Measurements from ENCODE around the gene ADNP. TPM values are rescaled to one million over a fixed set of nuclear protein-coding genes. Genes with fewer than 3 reads are reported as not detected.

The ADNP gene
- total RNA-seq, 4 donors from 2014 or later, result 51.8 to 64.3 (median 58.2) TPM

DNA sequence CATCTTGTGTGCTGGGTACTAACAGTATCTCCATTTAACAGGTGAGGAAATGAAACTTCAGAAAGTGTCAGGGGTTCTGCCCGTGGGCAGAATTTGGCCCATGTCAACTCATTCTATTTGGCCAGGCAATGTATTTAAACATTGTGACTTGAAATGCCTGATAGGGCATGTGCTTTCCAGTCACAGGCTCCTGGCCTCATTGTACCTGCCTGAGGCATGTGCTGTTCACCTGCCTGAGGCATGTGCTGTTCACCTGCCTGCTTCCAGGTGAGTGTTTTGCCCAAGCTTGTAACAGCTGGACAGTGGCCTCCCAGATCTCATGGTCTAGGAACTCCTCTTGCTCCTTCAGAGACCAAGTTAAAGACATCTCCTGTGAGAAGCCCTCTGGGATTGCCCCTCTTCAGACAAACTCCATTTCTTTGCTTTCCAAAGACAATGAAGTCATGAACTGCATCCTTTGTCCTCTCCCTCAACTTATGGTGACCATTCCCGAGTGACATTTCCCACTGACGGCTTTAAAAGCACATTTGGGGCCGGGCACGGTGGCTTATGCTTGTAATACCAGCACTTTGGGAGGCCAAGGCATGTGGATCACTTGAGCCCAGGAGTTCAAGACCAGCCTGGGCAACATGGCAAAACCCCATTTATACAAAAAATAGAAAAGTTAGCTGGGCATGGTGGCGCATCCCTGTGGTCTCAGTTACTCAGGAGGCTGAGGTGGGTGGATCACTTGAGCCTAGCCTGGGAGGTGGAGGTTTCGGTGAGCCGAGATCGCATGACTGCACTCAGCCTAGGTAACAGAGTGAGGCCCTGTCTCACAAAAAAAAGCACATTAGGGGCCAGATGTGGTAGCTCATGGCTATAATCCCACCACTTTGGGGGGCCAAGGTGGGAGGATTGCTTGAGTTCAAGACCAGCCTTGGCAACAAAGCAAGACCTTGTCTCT is 87.6 kb downstream of the ADNP start:
- TF ChIP-seq, protein P1, sequence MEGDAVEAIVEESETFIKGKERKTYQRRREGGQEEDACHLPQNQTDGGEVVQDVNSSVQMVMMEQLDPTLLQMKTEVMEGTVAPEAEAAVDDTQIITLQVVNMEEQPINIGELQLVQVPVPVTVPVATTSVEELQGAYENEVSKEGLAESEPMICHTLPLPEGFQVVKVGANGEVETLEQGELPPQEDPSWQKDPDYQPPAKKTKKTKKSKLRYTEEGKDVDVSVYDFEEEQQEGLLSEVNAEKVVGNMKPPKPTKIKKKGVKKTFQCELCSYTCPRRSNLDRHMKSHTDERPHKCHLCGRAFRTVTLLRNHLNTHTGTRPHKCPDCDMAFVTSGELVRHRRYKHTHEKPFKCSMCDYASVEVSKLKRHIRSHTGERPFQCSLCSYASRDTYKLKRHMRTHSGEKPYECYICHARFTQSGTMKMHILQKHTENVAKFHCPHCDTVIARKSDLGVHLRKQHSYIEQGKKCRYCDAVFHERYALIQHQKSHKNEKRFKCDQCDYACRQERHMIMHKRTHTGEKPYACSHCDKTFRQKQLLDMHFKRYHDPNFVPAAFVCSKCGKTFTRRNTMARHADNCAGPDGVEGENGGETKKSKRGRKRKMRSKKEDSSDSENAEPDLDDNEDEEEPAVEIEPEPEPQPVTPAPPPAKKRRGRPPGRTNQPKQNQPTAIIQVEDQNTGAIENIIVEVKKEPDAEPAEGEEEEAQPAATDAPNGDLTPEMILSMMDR (IDR thresholded peaks at IDR 0.05), result no peak
- no peak for TF ChIP-seq POLR2A (IDR thresholded peaks at IDR 0.05)
- peaks cover 0 to 12% (median 3%) of the 10 kb centered on the region in 4 donors for H3K4me1 ChIP-seq
- no peak for DNase-seq

DNA sequence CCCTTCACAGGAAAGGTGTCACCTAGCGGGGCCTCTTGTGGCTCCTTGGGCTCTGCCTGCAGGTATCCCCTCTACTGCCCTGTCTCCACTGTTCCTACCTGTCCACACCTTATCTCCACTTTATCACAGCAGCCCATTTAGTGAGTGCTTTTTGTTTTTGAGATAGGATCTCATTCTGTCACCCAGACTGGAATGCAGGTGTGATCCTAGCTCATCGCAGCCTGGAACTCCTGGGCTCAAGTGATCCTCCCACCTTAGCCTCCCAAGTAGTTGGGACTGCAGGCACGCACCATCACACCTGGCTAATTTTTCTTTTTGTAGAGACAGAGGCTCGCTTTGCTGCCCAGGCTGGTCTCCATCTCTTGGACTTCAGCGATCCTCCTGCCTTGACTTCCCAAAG is 88.4 kb downstream of the ADNP start:
- Histone ChIP-seq H3K4me1 (peaks cover 0 to 8% (median 2%) of the 10 kb centered on the region in 4 donors), H3K4me3 (no peak overlapping the region), H3K27ac (no peak overlapping the region), H3K27me3 (no peaks in the 10 kb centered on the region), H3K9me3 (no peaks in the 10 kb centered on the region), H3K36me3 (no peaks in the 10 kb centered on the region)
- no peak for DNase-seq
- no peak for TF ChIP-seq POLR2A (IDR thresholded peaks at IDR 0.05)

More for the DNA sequence above, 87.6 kb downstream of the ADNP start:
- Histone ChIP-seq H3K9me3 (no peaks in the 10 kb centered on the region), H3K27me3 (no peaks in the 10 kb centered on the region), H3K4me3 (no peak overlapping the region), H3K36me3 (no peaks in the 10 kb centered on the region), H3K27ac (peak overlapping the region in 1 of 4 donors; percentile 21)

Small RNAs within 50 kb of the gene (small RNA-seq; reads per million reads assigned to genes)
- 0 reads per million in 2 donors for gene TMSB4XP6

Other genes starting within 250 kb of the ADNP start
- 10 to 100 TPM in 3 of 4 donors, 1 to 10 TPM in 1; 8.2 to 51.2 (median 20.5) TPM for gene RIPOR3, start 239.9 kb downstream of the ADNP start, total RNA-seq
- 10 to 100 TPM in 3 of 4 donors, 1 to 10 TPM in 1; 6.6 to 27.0 (median 18.4) TPM for gene PARD6B, start 199.9 kb downstream of the ADNP start, total RNA-seq
- gene BCAS4, start 136.4 kb downstream of the ADNP start, total RNA-seq, result 10 to 100 TPM in 1 of 4 donors, 1 to 10 TPM in 1, under 1 TPM in 2; 0.66 to 91.6 (median 1.9) TPM
- 10 to 100 TPM; 19.5 to 82.5 (median 24.8) TPM for gene DPM1, start 27.1 kb upstream of the ADNP start, total RNA-seq
- gene MOCS3, start 27.4 kb upstream of the ADNP start, total RNA-seq, result 1 to 10 TPM; 3.3 to 4.6 (median 3.7) TPM
- gene KCNG1, start 91.7 kb upstream of the ADNP start, total RNA-seq, result 10 to 100 TPM in 2 of 4 donors, 1 to 10 TPM in 1, not detected in 1; 3.7 to 33.9 (median 17.7) TPM

Measured in Peyer's patch (tissue), 4 donors.